Stimulated activated CD4-positive, alpha-beta T cell treated with anti-CD3 and anti-CD28 coated beads, Interleukin-2, amount 100 ng/mL, for 48 hours (primary cell): Measurements from ENCODE around the gene ZFPM1.
"Not testable (repeated sequence)": the region's sequence is repeated elsewhere in the genome, so short reads cannot be mapped to it uniquely, and the experiment has no call there.

ENCODE experiments used
- DNase-seq, 2 donors: peaks; one replicate each; pipeline ENCODE4 v3.0.0-alpha.2; 2020

Gene ZFPM1

GRCh38 chr16:88484505-88485365 lies 31.7 kb downstream of the ZFPM1 start:
- no peak for DNase-seq

GRCh38 chr16:88485366-88485741 lies 32.3 kb downstream of the ZFPM1 start:
- not testable (repeated sequence) for DNase-seq

GRCh38 chr16:88486398-88487123 lies 33.5 kb downstream of the ZFPM1 start:
- no peak for DNase-seq

- DNase-seq: no peak
These were observed 34.0 kb downstream of the ZFPM1 start for GRCh38 chr16:88487124-88487432.

DNA sequence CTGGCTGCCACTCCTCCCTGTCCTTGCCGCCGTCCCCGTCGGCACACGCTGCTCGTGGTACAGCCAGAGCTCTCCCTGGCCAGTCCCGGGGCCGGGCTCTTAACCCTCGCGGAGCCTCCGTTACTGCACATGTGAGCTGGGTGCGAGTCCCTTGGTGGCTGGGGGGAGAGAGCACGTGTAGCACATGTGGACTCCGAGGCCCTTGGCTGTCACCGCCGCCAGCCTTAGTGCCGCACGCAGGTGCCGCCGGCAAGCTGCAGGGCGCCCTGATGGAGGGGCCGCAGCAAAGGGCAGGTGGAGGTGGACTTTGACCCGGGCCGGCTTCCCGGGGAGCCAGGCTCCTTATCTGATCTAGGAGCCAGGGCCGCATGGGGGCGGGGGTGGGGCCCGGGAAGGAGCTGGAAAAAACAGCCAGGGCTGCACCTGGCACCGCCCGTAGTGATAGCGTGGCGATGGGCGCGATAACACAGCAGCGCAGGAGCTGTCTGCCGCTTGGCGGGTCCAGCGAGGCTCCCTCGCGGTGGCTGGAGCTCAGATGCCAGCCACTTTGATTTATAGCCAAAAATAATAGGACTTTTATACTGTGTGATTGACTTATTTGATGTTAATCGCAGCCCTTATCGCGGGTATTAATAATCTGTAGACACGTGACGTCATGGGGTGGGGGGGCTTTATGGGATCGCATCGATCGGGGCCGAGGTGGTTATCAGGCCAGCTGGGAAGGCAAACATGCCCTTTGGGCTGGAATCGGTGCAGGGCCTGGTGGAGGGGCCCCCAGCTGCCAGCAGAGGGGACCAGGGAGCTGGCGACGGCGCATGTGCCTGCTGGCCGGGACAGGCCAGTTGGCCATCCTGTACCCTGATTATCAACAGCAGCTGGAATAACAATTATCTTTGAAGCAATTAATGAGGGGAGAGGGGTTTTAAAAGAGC lies 35.1 kb downstream of the ZFPM1 start:
- DNase-seq: no peak

DNA sequence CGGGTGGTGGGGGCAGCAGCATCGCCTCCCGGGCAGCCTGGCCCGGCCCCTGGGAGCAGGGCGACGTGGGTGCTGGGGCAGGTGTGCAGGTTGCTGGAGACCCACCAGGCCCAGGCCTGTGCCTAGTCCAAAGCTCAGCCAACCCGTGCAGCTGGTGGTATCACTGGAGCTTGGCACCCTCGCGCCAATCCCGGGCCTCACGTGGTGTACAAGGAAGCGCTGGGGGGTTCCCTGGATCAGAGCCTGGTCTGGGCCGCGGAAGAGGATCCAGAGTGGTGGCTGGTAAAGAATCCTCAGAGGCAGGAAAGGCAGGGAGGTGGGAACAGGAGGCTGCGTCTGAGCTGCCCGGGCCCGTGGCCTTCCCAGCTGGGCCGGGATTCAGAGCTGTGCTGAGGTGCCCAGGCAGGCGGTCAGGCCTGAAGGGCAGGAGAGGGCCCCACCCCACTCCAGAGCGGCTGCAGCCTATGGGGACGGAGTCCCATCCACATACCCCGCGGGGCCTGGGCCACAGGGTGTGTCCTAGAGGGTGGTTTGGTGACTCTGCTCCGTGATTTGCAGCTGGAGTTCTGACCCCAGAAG lies 36.2 kb downstream of the ZFPM1 start:
- no peak for DNase-seq

GRCh38 chr16:88491001-88491559 lies 38.0 kb downstream of the ZFPM1 start:
- no peak for DNase-seq

GRCh38 chr16:88491560-88492310 lies 38.7 kb downstream of the ZFPM1 start:
- no peak for DNase-seq

- DNase-seq: no peak
These were observed 40.8 kb downstream of the ZFPM1 start for GRCh38 chr16:88493879-88494278.

- DNase-seq: no peak
These were observed 41.5 kb downstream of the ZFPM1 start for GRCh38 chr16:88494335-88495154.

DNA sequence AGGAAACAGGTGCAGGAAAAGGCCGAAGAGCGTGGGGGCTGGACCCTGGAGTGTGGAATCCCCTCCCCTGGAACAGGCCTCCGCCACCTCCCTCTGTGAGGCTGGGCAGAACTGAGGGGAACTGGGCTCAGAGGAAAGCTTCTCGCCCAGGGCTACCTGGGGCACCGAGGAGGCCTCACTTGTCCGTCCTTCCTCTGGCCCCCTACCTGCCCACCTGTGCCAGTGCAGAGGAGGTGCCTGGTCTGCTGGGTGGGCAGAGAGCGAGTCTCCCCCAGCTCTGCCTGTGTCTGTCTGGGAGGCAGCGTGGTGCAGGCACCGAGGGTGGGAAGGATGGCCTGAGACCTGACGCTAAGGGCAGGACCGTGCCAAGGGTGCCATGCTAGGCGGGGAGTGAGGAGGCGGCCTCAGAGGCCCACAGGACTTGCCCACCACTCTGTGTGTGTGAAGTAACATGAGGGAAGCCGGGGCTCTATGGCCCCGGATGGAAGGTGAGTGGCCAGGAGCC lies 42.2 kb downstream of the ZFPM1 start:
- DNase-seq: no peak

- no peak for DNase-seq
These were observed 44.7 kb downstream of the ZFPM1 start for GRCh38 chr16:88497561-88498462.

DNA sequence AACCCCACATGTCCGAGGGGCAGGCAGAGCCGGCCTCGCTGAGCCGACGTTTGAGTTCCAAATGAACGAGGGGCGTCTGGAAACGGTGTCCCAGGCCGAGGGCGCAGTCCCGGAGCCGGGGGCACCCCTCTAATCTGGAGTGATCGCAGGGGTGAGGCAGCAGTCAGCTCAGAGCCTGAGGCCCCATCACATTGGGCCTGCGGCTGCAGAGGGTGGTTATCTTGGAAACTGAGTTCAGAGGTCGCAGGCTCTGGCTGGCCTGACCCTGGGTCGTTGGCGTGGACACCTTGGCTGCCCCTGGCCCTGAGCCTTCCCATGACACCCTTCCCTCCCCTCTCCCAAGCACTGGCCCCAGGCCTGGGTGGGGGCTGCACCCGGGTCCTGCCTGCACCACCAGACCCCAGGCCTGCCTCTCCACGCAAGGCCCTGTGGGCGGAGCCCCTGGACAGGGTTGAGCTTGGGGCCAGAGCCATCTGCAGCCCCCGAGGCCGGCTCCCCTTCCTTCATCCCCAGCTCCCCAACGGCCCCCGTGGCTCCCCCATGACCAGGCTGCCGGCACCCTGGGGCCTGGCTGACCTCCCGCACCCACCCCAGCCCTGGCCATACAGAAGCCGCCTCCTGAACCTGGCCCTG lies 45.6 kb downstream of the ZFPM1 start:
- no peak for DNase-seq

DNA sequence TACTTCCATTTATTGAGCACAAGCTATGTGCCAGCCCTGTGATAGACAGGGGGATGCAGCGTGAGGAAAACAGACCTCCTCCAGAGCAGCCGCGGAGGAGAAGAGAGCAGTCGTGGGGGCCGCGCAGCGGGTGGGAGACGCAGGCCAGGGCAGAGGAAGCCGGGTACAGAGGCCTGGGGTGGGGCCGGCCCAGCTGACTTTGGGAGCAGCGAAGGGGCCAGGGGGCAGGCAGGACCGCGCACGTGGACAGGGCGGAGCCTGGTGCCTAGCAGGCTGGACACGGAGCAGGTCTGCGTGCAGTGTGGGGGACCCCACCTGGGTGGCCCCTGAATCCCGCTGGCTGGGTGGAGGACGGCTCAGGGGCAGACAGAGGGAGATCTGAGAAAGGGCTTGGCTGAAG lies 46.2 kb downstream of the ZFPM1 start:
- no peak for DNase-seq

DNA sequence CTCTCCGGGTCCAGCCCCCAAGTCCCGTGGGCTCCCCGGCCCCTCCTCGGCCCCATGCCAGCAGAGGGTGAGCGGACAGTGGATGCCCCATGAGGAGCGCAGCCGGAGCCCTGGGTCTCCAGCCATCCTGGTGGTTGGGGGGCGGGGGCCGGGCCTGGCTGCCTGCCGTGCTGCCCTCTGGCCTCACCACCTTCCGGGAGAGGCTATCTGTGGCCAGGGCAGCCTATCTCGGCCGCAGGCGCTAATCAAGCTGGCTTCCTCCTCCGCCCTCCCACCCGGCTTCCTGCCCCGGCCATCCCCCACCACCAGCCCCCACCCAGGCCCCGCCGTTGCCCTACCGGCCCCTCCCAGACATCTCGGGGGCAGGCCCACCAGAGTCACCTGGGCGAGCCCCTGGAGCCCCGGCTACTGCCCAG lies 46.8 kb downstream of the ZFPM1 start:
- no peak for DNase-seq

DNA sequence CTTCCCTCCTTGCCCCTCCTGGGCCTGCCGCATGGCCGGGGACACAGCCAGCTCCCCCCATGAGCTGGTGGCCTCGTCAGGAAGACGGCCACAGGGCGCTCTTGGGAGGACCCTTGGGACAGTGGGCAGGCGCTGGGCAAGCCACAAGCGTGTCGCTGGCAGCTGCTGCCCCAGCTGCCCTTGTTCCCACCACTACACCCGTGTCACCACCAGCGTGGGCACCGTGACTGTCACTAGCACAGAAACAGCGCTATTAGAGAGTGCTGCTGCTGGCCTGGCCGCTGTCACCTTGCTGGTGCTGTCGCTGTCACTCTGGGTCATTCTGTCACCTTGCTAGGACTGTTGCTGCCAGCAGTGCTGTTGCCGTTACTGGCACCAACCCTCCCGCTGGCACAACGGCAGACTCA lies 47.2 kb downstream of the ZFPM1 start:
- no peak for DNase-seq

DNA sequence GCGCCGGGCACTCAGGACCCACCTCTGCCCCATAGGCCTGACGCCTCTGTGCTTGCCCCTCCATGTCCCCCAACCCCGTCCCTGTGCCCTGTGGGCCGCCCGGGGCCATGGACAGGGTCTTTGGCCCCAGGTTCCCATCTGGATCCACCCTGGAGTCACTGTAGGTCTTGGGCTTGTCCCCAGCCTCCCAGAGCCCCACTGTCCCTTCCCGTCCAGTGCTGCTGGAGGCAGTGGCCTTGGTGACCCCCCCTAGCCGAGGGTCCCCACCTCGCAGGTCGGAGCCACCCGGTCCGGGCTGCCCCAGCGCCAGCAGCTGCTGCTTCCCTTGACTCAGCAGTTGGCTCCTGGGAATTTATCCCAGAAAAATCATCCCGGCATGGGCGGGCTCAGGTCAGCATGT lies 49.3 kb downstream of the ZFPM1 start:
- no peak for DNase-seq

GRCh38 chr16:88502776-88503280 lies 49.7 kb downstream of the ZFPM1 start:
- no peak for DNase-seq

- no peak for DNase-seq
These were observed 50.3 kb downstream of the ZFPM1 start for GRCh38 chr16:88503374-88503770.
